HCEC 1CT (cell line): ENCODE measurements around the gene CDKAL1.
"Not testable (repeated sequence)": the region's sequence is repeated elsewhere in the genome, so short reads cannot be mapped to it uniquely, and the experiment has no call there.

Experiments used
- DNase-seq: peaks from one replicate; pipeline ENCODE4 v3.0.0-alpha.2; 2017

Gene CDKAL1

GRCh38 chr6:20599302-20600051 lies 65.2 kb downstream of the CDKAL1 start:
- no peak for DNase-seq

- no peak for DNase-seq
Measured at GRCh38 chr6:20600831-20601230, 66.6 kb downstream of the CDKAL1 start.

- DNase-seq, result no peak
Measured at GRCh38 chr6:20604159-20604558, 69.9 kb downstream of the CDKAL1 start.

- DNase-seq, result no peak
Measured at GRCh38 chr6:20605061-20605460, 70.8 kb downstream of the CDKAL1 start.

- DNase-seq, result peak; percentile 72
Measured at GRCh38 chr6:20605581-20605980, 71.3 kb downstream of the CDKAL1 start.

- no peak for DNase-seq
Measured at GRCh38 chr6:20606831-20607230, 72.6 kb downstream of the CDKAL1 start.

- no peak for DNase-seq
Measured at GRCh38 chr6:20608356-20608755, 74.1 kb downstream of the CDKAL1 start.

- DNase-seq, result no peak
Measured at GRCh38 chr6:20608905-20609304, 74.6 kb downstream of the CDKAL1 start.

- not testable (repeated sequence) for DNase-seq
Measured at GRCh38 chr6:20609924-20610323, 75.7 kb downstream of the CDKAL1 start.

- DNase-seq, result peak; percentile 47
Measured at GRCh38 chr6:20610636-20611370, 76.5 kb downstream of the CDKAL1 start.

GRCh38 chr6:20617537-20617936 lies 83.3 kb downstream of the CDKAL1 start:
- not testable (repeated sequence) for DNase-seq

- DNase-seq, result peak; percentile 65
Measured at GRCh38 chr6:20620043-20620442, 85.8 kb downstream of the CDKAL1 start.

- DNase-seq, result no peak
Measured at GRCh38 chr6:20623761-20624160, 89.5 kb downstream of the CDKAL1 start.

- no peak for DNase-seq
Measured at GRCh38 chr6:20626165-20626564, 91.9 kb downstream of the CDKAL1 start.

- DNase-seq, result no peak
Measured at GRCh38 chr6:20629509-20629908, 95.3 kb downstream of the CDKAL1 start.

- DNase-seq, result no peak
Measured at GRCh38 chr6:20630136-20630535, 95.9 kb downstream of the CDKAL1 start.

GRCh38 chr6:20630617-20631548 lies 96.6 kb downstream of the CDKAL1 start:
- DNase-seq, result no peak

GRCh38 chr6:20631549-20631924 lies 97.3 kb downstream of the CDKAL1 start:
- DNase-seq, result no peak

GRCh38 chr6:20632696-20633095 lies 98.4 kb downstream of the CDKAL1 start:
- no peak for DNase-seq

GRCh38 chr6:20633566-20634340 lies 99.5 kb downstream of the CDKAL1 start:
- no peak for DNase-seq

- no peak for DNase-seq
Measured at GRCh38 chr6:20639161-20639560, 104.9 kb downstream of the CDKAL1 start.

- DNase-seq, result no peak
Measured at GRCh38 chr6:20640181-20640580, 105.9 kb downstream of the CDKAL1 start.

GRCh38 chr6:20642441-20642840 lies 108.2 kb downstream of the CDKAL1 start:
- DNase-seq, result no peak
